BLaER1 (cell line): ENCODE results near the gene ARF3.

Experiments used
- H3K27ac ChIP-seq: shearing (Covaris generic); formaldehyde crosslinking; 2 replicates; pipeline ENCODE4 v1.8.1; 2022
- H3K27me3 ChIP-seq: shearing (Covaris generic); formaldehyde crosslinking; 2 replicates; pipeline ENCODE4 v1.8.1; 2022
- H3K36me3 ChIP-seq: shearing (Covaris generic); formaldehyde crosslinking; 2 replicates; pipeline ENCODE4 v1.8.1; 2022
- H3K4me1 ChIP-seq: shearing (Covaris generic); formaldehyde crosslinking; 2 replicates; pipeline ENCODE4 v1.8.1; 2022
- H3K4me2 ChIP-seq: shearing (Covaris generic); formaldehyde crosslinking; 2 replicates; pipeline ENCODE4 v1.8.1; 2022
- H3K4me3 ChIP-seq: shearing (Covaris generic); formaldehyde crosslinking; 2 replicates; pipeline ENCODE4 v1.8.1; 2022
- H3K9ac ChIP-seq: shearing (Covaris generic); formaldehyde crosslinking; 2 replicates; pipeline ENCODE4 v1.8.1; 2022
- H3K9me3 ChIP-seq: shearing (Covaris generic); formaldehyde crosslinking; 2 replicates; pipeline ENCODE4 v1.8.1; 2022
- H4K20me1 ChIP-seq: shearing (Covaris generic); formaldehyde crosslinking; 2 replicates; pipeline ENCODE4 v1.8.1; 2022
- Cebpa-rat ChIP-seq: shearing (Covaris generic); IDR thresholded peaks from 2 replicates; pipeline ENCODE4 v1.8.1; 2022

Gene ARF3

DNA sequence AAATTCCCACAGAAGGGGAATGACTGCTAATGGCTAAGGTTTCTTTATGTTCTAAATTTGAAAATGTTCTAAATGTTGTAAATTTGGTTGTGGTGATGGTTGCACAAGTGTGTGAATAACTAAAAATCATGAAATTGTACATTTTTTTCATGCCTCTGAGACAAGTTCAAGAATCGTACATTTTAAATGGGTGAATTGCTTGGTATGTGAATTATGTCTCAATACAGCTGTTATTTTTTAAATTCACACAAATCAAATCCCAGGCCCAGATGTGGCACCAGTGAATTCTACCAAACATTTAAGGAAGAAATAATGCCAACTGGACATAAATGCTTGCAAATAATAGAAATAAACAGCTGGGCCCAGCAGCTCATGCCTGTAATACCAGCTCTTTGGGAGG, 63.0 kb downstream of the ARF3 start:
- no peak for TF ChIP-seq Cebpa-rat
- Histone ChIP-seq H3K4me2 (no peak overlapping the region), H3K27me3 (peaks cover 15% of the 10 kb centered on the region), H3K9ac (no peak overlapping the region), H4K20me1 (no peaks in the 10 kb centered on the region), H3K9me3 (no peaks in the 10 kb centered on the region), H3K36me3 (no peaks in the 10 kb centered on the region), H3K4me3 (no peak overlapping the region), H3K27ac (no peak overlapping the region), H3K4me1 (peaks cover 12% of the 10 kb centered on the region)

GRCh38 chr12:48890657-48891418, 66.4 kb downstream of the ARF3 start:
- no peaks in the 10 kb centered on the region for H3K36me3 ChIP-seq
- TF ChIP-seq Cebpa-rat = no peak
- H3K9ac ChIP-seq = no peak overlapping the region
- no peak overlapping the region for H3K27ac ChIP-seq
- H3K4me2 ChIP-seq = peak overlapping the region; percentile 49
- H3K27me3 ChIP-seq = peaks cover 15% of the 10 kb centered on the region
- no peaks in the 10 kb centered on the region for H3K9me3 ChIP-seq
- H3K4me3 ChIP-seq = no peak overlapping the region
- H4K20me1 ChIP-seq = no peaks in the 10 kb centered on the region
- peaks cover 12% of the 10 kb centered on the region for H3K4me1 ChIP-seq

- no peaks in the 10 kb centered on the region for H3K36me3 ChIP-seq
- no peaks in the 10 kb centered on the region for H4K20me1 ChIP-seq
- H3K9ac ChIP-seq = no peak overlapping the region; the same call in 1 of the 2 replicates
Measured at GRCh38 chr12:48889679-48890078, 67.6 kb downstream of the ARF3 start.

More at GRCh38 chr12:48889679-48890078, 67.6 kb downstream of the ARF3 start:
- H3K4me1 ChIP-seq = peaks cover 12% of the 10 kb centered on the region
- peaks cover 15% of the 10 kb centered on the region for H3K27me3 ChIP-seq
- H3K27ac ChIP-seq = no peak overlapping the region
- TF ChIP-seq Cebpa-rat = no peak
- H3K9me3 ChIP-seq = no peaks in the 10 kb centered on the region
- H3K4me3 ChIP-seq = no peak overlapping the region
- no peak overlapping the region for H3K4me2 ChIP-seq
